Activated CD4-positive, alpha-beta T cell treated with anti-CD3 and anti-CD28 coated beads for 1 hour (primary cell): Measurements from ENCODE around the gene KLHL15.

Experiments
- DNase-seq: peaks from one replicate; pipeline ENCODE4 v3.0.0-alpha.2; 2020

Gene KLHL15

GRCh38 chrX:23945206-23945605 lies 81.8 kb downstream of the KLHL15 start:
- DNase-seq, result no peak

GRCh38 chrX:23944234-23944633 lies 82.8 kb downstream of the KLHL15 start:
- DNase-seq, result no peak

- no peak for DNase-seq
Measured at GRCh38 chrX:23939203-23939602, 87.8 kb downstream of the KLHL15 start.

GRCh38 chrX:23938690-23939089 lies 88.3 kb downstream of the KLHL15 start:
- no peak for DNase-seq

GRCh38 chrX:23937100-23937499 lies 89.9 kb downstream of the KLHL15 start:
- no peak for DNase-seq

- no peak for DNase-seq
Measured at GRCh38 chrX:23936180-23936579, 90.8 kb downstream of the KLHL15 start.

GRCh38 chrX:23935106-23935505 lies 91.9 kb downstream of the KLHL15 start:
- DNase-seq, result no peak
